ENCODE results near the gene TRUB1. TPM values are rescaled to one million over a fixed set of nuclear protein-coding genes. Genes with fewer than 3 reads are reported as not detected.
"Not testable (repeated sequence)": the region's sequence is repeated elsewhere in the genome, so short reads cannot be mapped to it uniquely, and the experiment has no call there.

TRUB1 gene
- total RNA-seq, 1 donor from 2014 or later: 18.7 TPM

DNA sequence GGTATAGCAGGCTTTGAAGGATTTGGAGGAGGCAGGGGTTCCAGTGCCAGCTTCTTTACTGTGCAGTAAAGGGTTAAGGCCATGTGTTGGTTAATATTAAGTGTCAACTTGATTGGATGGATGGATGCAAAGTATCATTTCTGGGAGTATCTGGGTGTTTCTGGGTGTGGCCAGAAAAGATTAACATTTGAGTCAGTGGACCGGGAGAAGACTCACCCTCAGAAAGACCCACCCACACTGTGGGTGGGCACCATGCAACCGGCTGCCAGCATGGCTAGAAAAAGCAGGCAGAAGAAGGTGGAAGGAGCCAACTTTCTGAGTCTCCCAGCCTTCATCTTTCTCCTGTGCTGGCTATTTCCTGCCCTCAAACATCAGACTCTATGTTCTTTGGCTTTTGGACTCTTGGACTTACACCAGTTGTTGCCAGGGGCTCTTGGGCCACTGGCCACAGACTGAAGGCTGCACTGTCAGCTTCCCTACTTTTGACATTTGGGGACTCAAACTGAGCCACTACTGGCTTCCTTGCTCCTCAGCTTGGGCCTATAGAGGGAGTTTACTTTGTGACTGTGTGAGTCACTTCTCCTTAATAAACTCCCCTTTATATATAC, 6.8 kb upstream of the TRUB1 start:
- H3K4me1 Mint-ChIP-seq (ENCODE audit: low read depth): peaks cover 20% of the 10 kb centered on the region
- H3K4me3 Mint-ChIP-seq (ENCODE audit: unreplicated experiment): no peak overlapping the region
- H3K36me3 Mint-ChIP-seq (ENCODE audit: low read depth): peaks cover 1% of the 10 kb centered on the region
- no peaks in the 10 kb centered on the region for H3K27me3 Mint-ChIP-seq (ENCODE audit: low read depth)
- H3K9me3 Mint-ChIP-seq (ENCODE audit: low read depth): peaks cover 3% of the 10 kb centered on the region
- no peak for DNase-seq (ENCODE audit: low spot score)
- no peak for TF ChIP-seq CTCF (IDR thresholded peaks at IDR 0.05)
- no peak overlapping the region for H3K27ac Mint-ChIP-seq (ENCODE audit: unreplicated experiment)

DNA sequence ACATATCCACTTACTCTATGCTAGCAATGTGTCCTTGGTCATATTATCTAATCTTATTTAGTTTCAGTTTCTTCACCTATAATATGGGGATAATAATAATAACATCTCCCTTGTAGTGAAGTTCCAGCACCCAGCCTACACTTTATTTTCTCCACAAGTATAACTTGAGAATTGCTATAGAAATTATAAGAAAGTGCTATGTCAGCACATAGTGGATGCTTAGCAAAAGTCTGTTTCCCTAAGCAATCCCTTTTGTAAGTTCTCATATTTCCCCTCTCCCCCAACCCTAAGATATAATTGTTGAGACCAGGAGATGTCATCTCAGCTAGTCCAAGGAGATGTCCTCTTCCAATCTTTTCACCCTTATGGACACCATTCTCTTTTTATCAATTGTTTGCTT, 5.8 kb upstream of the TRUB1 start:
- H3K9me3 Mint-ChIP-seq (ENCODE audit: low read depth): peaks cover 3% of the 10 kb centered on the region
- no peak overlapping the region for H3K27ac Mint-ChIP-seq (ENCODE audit: unreplicated experiment)
- no peak overlapping the region for H3K4me3 Mint-ChIP-seq (ENCODE audit: unreplicated experiment)
- H3K27me3 Mint-ChIP-seq (ENCODE audit: low read depth): no peaks in the 10 kb centered on the region
- no peak for DNase-seq (ENCODE audit: low spot score)
- peaks cover 18% of the 10 kb centered on the region for H3K4me1 Mint-ChIP-seq (ENCODE audit: low read depth)
- TF ChIP-seq CTCF (IDR thresholded peaks at IDR 0.05): no peak
- peaks cover 1% of the 10 kb centered on the region for H3K36me3 Mint-ChIP-seq (ENCODE audit: low read depth)

DNA sequence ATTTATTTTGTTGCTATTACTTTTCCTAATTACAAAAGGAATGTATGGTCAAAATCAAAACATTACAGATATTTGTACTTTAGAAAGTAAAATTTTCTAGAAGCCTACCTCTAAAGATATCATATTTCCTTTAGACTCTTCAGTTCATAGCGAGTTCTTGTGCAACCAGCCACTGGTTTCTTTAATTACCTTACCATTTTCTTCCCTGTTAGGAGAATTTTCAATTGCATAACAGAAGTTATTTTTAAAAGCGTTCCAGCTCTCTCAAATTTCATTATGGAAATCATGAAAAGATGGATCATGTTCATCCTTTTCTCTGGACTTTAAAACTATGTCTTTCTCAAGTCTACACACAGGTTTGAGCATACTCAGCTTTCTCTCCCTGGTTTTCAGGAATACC, 5.0 kb upstream of the TRUB1 start:
- peaks cover 3% of the 10 kb centered on the region for H3K9me3 Mint-ChIP-seq (ENCODE audit: low read depth)
- no peak overlapping the region for H3K4me3 Mint-ChIP-seq (ENCODE audit: unreplicated experiment)
- H3K27me3 Mint-ChIP-seq (ENCODE audit: low read depth): no peaks in the 10 kb centered on the region
- no peak for DNase-seq (ENCODE audit: low spot score)
- peaks cover 18% of the 10 kb centered on the region for H3K4me1 Mint-ChIP-seq (ENCODE audit: low read depth)
- H3K27ac Mint-ChIP-seq (ENCODE audit: unreplicated experiment): no peak overlapping the region
- no peak for TF ChIP-seq CTCF (IDR thresholded peaks at IDR 0.05)
- H3K36me3 Mint-ChIP-seq (ENCODE audit: low read depth): peaks cover 1% of the 10 kb centered on the region

DNA sequence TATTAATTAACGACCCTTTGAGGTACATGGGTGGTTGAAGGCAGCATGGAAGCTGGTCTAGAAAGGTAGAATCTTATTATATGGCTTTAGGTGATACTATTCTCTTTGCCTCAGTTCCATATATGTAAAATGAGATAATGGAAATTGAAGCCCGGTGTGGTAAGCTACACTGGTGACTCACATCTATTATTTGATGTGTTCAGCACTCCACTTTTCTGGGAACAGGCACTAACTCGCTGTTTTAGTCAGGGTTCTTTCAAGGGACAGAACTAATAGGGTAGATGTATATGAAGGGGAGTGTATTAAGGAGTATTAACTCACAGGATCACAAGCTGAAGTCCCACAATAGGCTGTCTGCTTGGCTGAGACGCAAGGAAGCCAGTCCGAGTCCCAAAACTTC, 4.4 kb upstream of the TRUB1 start:
- Mint-ChIP-seq H3K27ac (ENCODE audit: unreplicated experiment) (no peak overlapping the region), H3K4me1 (ENCODE audit: low read depth) (peaks cover 18% of the 10 kb centered on the region), H3K27me3 (ENCODE audit: low read depth) (no peaks in the 10 kb centered on the region), H3K9me3 (ENCODE audit: low read depth) (peaks cover 3% of the 10 kb centered on the region), H3K4me3 (ENCODE audit: unreplicated experiment) (no peak overlapping the region), H3K36me3 (ENCODE audit: low read depth) (peaks cover 1% of the 10 kb centered on the region)
- DNase-seq (ENCODE audit: low spot score): no peak
- no peak for TF ChIP-seq CTCF (IDR thresholded peaks at IDR 0.05)

DNA sequence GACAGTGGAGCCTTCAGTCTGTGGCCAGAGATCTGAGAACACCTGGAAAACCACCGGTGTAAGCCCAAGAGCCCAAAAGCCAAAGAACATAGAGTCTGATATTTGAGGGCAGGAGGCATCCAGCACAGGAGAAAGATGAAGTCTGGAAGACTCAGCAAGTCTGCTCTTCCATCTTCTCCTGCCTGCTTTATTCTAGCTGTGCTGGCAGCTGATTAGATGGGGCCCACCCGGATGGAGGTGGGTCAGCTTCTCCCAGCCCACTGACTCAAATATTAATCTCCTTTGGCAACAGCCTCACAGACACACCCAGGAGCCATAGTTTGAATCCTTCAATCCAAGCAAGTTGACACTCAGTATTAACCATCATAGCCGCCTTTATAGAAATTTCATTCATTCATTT, 4.0 kb upstream of the TRUB1 start:
- not testable (repeated sequence) for H3K4me3 Mint-ChIP-seq (ENCODE audit: unreplicated experiment); H3K9me3 Mint-ChIP-seq (ENCODE audit: low read depth); DNase-seq (ENCODE audit: low spot score); H3K27me3 Mint-ChIP-seq (ENCODE audit: low read depth); H3K27ac Mint-ChIP-seq (ENCODE audit: unreplicated experiment); H3K36me3 Mint-ChIP-seq (ENCODE audit: low read depth)
- peaks cover 18% of the 10 kb centered on the region for H3K4me1 Mint-ChIP-seq (ENCODE audit: low read depth)

DNA sequence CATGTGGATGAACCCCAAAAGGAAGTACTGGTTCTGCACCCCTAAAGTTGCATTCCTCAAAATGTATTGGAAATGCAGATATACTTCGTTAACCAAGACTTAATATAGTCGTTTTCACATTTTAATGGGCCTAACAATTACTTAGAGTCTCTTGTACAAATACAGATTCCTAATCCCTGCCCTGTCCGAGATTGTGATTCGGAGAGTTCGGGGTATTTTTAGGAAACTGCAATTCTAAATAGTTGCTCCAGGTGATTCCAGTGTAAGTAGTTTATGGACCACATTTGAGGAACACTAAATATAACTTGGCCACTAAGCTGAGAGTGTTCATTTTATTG, 830 bp downstream of the TRUB1 start:
- no peaks in the 10 kb centered on the region for H3K27me3 Mint-ChIP-seq (ENCODE audit: low read depth)
- peaks cover 8% of the 10 kb centered on the region for H3K36me3 Mint-ChIP-seq (ENCODE audit: low read depth)
- DNase-seq (ENCODE audit: low spot score): no peak
- TF ChIP-seq CTCF (IDR thresholded peaks at IDR 0.05): no peak
- peaks cover 27% of the 10 kb centered on the region for H3K4me1 Mint-ChIP-seq (ENCODE audit: low read depth)
- peak overlapping the region; percentile 95 for H3K27ac Mint-ChIP-seq (ENCODE audit: unreplicated experiment)
- H3K4me3 Mint-ChIP-seq (ENCODE audit: unreplicated experiment): peak overlapping the region; percentile 97
- H3K9me3 Mint-ChIP-seq (ENCODE audit: low read depth): no peaks in the 10 kb centered on the region

Data from chondrocyte (in vitro differentiated cells).